ENCODE data around the gene PROSER2. TPM values are rescaled to one million over a fixed set of nuclear protein-coding genes. Genes with fewer than 3 reads are reported as not detected.

Gene PROSER2
- total RNA-seq, 1 experiment from 2014 or later = 19.5 TPM

DNA sequence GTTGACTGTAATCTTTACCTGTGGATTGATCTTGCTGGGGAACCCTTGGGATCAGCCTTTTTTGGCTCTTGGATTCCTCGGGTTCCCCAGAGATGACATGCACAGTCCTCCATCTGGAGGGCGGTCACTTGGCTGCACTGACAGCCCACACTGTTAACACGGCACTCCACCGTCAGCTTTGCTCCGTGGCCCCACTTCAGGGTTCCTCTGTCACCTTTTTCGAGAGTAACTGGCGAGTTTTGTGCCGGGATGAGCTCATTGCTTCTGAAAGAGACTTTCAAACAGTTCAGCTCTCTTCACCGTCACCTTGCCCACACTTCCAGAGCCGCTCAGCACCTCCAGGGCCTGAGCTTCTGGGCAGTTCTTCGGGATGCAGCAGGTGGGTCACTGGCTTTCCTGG lies 42.4 kb downstream of the PROSER2 start:
- no peak overlapping the region for H3K27ac Mint-ChIP-seq (ENCODE audit: unreplicated experiment)
- H3K27me3 Mint-ChIP-seq (ENCODE audit: unreplicated experiment) = no peaks in the 10 kb centered on the region
- no peaks in the 10 kb centered on the region for H3K4me1 Mint-ChIP-seq (ENCODE audit: low read depth, unreplicated experiment)
- no peak overlapping the region for H3K4me3 Mint-ChIP-seq (ENCODE audit: low read depth, unreplicated experiment)
- no peak for DNase-seq
- H3K36me3 Mint-ChIP-seq (ENCODE audit: insufficient read depth, unreplicated experiment) = peaks cover 32% of the 10 kb centered on the region
- CTCF ChIA-PET = interaction anchor here (0.6 kb wide), 1 partner anchor 238 kb away, joined by 3 read pairs; no protein-coding TSS in a partner anchor
- TF ChIP-seq, protein P1, sequence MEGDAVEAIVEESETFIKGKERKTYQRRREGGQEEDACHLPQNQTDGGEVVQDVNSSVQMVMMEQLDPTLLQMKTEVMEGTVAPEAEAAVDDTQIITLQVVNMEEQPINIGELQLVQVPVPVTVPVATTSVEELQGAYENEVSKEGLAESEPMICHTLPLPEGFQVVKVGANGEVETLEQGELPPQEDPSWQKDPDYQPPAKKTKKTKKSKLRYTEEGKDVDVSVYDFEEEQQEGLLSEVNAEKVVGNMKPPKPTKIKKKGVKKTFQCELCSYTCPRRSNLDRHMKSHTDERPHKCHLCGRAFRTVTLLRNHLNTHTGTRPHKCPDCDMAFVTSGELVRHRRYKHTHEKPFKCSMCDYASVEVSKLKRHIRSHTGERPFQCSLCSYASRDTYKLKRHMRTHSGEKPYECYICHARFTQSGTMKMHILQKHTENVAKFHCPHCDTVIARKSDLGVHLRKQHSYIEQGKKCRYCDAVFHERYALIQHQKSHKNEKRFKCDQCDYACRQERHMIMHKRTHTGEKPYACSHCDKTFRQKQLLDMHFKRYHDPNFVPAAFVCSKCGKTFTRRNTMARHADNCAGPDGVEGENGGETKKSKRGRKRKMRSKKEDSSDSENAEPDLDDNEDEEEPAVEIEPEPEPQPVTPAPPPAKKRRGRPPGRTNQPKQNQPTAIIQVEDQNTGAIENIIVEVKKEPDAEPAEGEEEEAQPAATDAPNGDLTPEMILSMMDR (IDR thresholded peaks at IDR 0.05; ENCODE audit: unreplicated experiment) = no peak
- no TSS peak for BruUV-seq (replicated peaks)
- no peaks in the 10 kb centered on the region for H3K9me3 Mint-ChIP-seq (ENCODE audit: low read depth, unreplicated experiment)
- intact Hi-C loops (cut with micrococcal nuclease; ENCODE audit: unreplicated experiment) = no loop called here

DNA sequence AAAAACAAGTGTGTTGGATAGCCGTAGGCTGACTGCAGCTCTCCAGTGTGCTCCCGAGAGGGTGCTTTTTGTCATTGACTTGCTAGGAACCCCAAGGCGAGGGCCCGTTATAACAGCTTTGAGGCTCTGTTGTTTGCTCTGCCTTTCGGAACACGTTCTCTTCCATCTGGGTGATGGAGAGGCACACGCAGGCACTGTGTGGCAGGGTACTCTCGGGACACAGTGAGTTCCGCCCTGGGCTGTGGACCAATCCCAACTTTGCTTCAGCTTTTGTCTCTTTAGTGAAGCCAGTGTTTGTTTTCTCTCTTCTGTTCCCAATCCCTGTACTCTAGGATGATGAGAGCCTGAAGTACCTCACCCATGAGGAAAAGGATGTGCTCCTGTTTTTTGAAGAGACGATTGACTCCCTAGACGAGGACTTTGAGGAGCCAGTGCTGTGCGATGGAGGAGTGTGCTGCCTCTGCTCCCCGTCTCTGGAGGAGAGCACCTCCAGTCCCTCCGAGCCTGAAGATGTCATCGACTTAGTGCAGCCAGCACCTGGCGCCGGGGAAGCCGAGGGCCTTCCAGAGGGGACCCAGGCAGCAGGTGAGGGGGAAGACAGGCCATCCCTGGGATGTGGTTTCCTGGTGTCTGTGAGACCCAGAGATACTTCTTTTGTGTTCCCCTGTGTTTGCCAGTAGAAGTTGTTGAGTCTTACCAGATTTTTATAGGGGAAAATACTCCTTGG lies 43.2 kb downstream of the PROSER2 start:
- Mint-ChIP-seq H3K4me3 (ENCODE audit: low read depth, unreplicated experiment) (no peak overlapping the region), H3K27me3 (ENCODE audit: unreplicated experiment) (no peaks in the 10 kb centered on the region), H3K9me3 (ENCODE audit: low read depth, unreplicated experiment) (no peaks in the 10 kb centered on the region), H3K4me1 (ENCODE audit: low read depth, unreplicated experiment) (no peaks in the 10 kb centered on the region), H3K27ac (ENCODE audit: unreplicated experiment) (no peak overlapping the region), H3K36me3 (ENCODE audit: insufficient read depth, unreplicated experiment) (peaks cover 32% of the 10 kb centered on the region)
- CTCF ChIA-PET = interaction anchor here (0.6 kb wide), 1 partner anchor 237 kb away, joined by 3 read pairs; no protein-coding TSS in a partner anchor
- DNase-seq = no peak
- intact Hi-C loops (cut with micrococcal nuclease; ENCODE audit: unreplicated experiment) = no loop called here
- no TSS peak for BruUV-seq (replicated peaks)
- TF ChIP-seq, protein P1 (IDR thresholded peaks at IDR 0.05; ENCODE audit: unreplicated experiment) = no peak

DNA sequence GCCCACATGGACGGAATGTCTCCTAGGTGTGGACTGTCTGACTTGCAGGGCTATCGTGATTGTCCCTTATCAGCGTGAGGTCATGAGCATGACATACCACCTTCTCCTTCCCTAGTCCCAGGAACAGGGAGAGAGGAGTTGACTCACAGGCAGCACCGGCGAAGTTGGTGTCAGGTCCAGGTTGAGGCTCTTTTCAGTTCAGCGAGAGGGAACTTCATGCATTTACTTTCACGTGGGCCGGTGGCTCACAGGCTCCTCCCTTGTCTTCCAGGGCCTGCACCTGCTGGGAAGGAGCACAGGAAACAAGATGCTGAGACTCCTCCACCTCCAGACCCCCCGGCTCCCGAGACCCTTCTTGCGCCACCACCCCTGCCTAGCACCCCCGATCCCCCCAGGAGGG lies 46.1 kb downstream of the PROSER2 start:
- H3K27ac Mint-ChIP-seq (ENCODE audit: unreplicated experiment) = no peak overlapping the region
- no peak overlapping the region for H3K4me3 Mint-ChIP-seq (ENCODE audit: low read depth, unreplicated experiment)
- H3K36me3 Mint-ChIP-seq (ENCODE audit: insufficient read depth, unreplicated experiment) = peaks cover 32% of the 10 kb centered on the region
- CTCF ChIA-PET = no interaction called here
- peaks cover 2% of the 10 kb centered on the region for H3K4me1 Mint-ChIP-seq (ENCODE audit: low read depth, unreplicated experiment)
- H3K27me3 Mint-ChIP-seq (ENCODE audit: unreplicated experiment) = no peaks in the 10 kb centered on the region
- intact Hi-C loops (cut with micrococcal nuclease; ENCODE audit: unreplicated experiment) = no loop called here
- H3K9me3 Mint-ChIP-seq (ENCODE audit: low read depth, unreplicated experiment) = no peaks in the 10 kb centered on the region
- BruUV-seq (replicated peaks) = no TSS peak
- TF ChIP-seq, protein P1 (IDR thresholded peaks at IDR 0.05; ENCODE audit: unreplicated experiment) = no peak
- no peak for DNase-seq

DNA sequence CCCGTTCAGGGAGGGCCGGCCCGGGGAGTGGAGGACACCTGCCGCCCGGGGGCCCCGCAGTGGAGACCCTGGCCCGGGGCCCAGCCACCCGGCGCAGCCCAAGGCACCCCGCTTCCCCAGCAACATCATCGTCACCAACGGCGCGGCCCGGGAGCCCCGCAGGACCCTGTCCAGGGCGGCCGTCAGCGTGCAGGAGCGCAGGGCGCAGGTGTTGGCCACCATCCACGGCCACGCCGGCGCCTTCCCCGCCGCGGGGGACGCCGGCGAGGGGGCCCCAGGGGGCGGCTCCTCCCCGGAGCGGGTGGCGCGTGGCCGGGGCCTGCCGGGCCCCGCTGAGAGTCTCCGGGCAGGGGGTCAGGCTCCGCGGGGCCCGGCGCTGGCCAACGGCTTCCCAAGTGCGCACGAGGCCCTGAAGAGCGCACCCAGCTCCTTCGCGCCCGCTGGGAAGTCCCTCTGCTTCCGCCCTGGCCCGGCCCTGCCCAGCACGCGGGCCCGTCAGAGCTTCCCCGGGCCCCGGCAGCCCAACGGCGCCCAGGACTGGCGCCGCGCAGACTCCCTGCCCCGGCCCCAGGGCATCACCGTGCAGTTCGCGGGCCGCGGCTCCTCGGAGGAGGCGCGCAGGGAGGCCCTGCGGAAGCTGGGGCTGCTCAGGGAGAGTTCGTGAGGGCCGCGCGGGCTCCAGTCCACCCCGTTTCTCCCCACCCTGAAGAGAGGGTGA lies 46.7 kb downstream of the PROSER2 start:
- no peak overlapping the region for H3K4me3 Mint-ChIP-seq (ENCODE audit: low read depth, unreplicated experiment)
- H3K9me3 Mint-ChIP-seq (ENCODE audit: low read depth, unreplicated experiment) = no peaks in the 10 kb centered on the region

More for the DNA sequence above, 46.7 kb downstream of the PROSER2 start:
- no peak for DNase-seq
- no TSS peak for BruUV-seq (replicated peaks)
- H3K36me3 Mint-ChIP-seq (ENCODE audit: insufficient read depth, unreplicated experiment) = peaks cover 33% of the 10 kb centered on the region
- H3K27me3 Mint-ChIP-seq (ENCODE audit: unreplicated experiment) = no peaks in the 10 kb centered on the region
- CTCF ChIA-PET = interaction anchor here (0.5 kb wide), 1 partner anchor 264 kb away, joined by 3 read pairs; no protein-coding TSS in a partner anchor
- H3K4me1 Mint-ChIP-seq (ENCODE audit: low read depth, unreplicated experiment) = peaks cover 9% of the 10 kb centered on the region
- intact Hi-C loops (cut with micrococcal nuclease; ENCODE audit: unreplicated experiment) = no loop called here
- TF ChIP-seq, protein P1 (IDR thresholded peaks at IDR 0.05; ENCODE audit: unreplicated experiment) = no peak
- H3K27ac Mint-ChIP-seq (ENCODE audit: unreplicated experiment) = no peak overlapping the region
